ENCODE results near the gene TSPAN17.

Gene TSPAN17

GRCh38 chr5:176608142-176608705, 39.1 kb upstream of the TSPAN17 start:
- H2AFZ ChIP-seq (ENCODE audit: low read length): no peak overlapping the region
- H3K79me2 ChIP-seq (ENCODE audit: insufficient read depth, low read length): no peaks in the 10 kb centered on the region
- H3K27me3 ChIP-seq (ENCODE audit: insufficient read depth, low read length): no peaks in the 10 kb centered on the region
- H3K9ac ChIP-seq (ENCODE audit: low read length): no peak overlapping the region
- no peaks in the 10 kb centered on the region for H3K4me1 ChIP-seq (ENCODE audit: insufficient read depth, low read length, severe bottlenecking)
- TF ChIP-seq EZH2 (IDR thresholded peaks at IDR 0.05; ENCODE audit: borderline replicate concordance, low read length): no peak
- TF ChIP-seq CTCF (IDR thresholded peaks at IDR 0.05; ENCODE audit: low read length): no peak
- H3K9me3 ChIP-seq (ENCODE audit: low read length): no peaks in the 10 kb centered on the region
- H3K27ac ChIP-seq (ENCODE audit: low read depth, low read length, poor library complexity, severe bottlenecking): no peak overlapping the region
- no peak overlapping the region for H3K4me3 ChIP-seq (ENCODE audit: low read depth, low read length, poor library complexity, severe bottlenecking)
- no peaks in the 10 kb centered on the region for H3K36me3 ChIP-seq (ENCODE audit: insufficient read depth, low read length)
- H3K4me2 ChIP-seq (ENCODE audit: low read length): no peak overlapping the region
- H3F3A ChIP-seq (ENCODE audit: insufficient read depth, low read length): no peaks in the 10 kb centered on the region
- no peaks in the 10 kb centered on the region for H3K9me2 ChIP-seq (ENCODE audit: low read depth, low read length)
- H4K20me1 ChIP-seq (ENCODE audit: insufficient read depth, low read length): no peaks in the 10 kb centered on the region

- Histone ChIP-seq H3K27me3 (ENCODE audit: insufficient read depth, low read length) (no peaks in the 10 kb centered on the region), H3K36me3 (ENCODE audit: insufficient read depth, low read length) (no peaks in the 10 kb centered on the region), H3K9ac (ENCODE audit: low read length) (peak overlapping the region; percentile 71; the same call in 1 of the 2 replicates), H3K27ac (ENCODE audit: low read depth, low read length, poor library complexity, severe bottlenecking) (no peak overlapping the region), H3K4me3 (ENCODE audit: low read depth, low read length, poor library complexity, severe bottlenecking) (peak overlapping the region; percentile 86), H2AFZ (ENCODE audit: low read length) (no peak overlapping the region), H3K4me1 (ENCODE audit: insufficient read depth, low read length, severe bottlenecking) (no peaks in the 10 kb centered on the region), H3K9me2 (ENCODE audit: low read depth, low read length) (no peaks in the 10 kb centered on the region), H4K20me1 (ENCODE audit: insufficient read depth, low read length) (no peaks in the 10 kb centered on the region), H3K79me2 (ENCODE audit: insufficient read depth, low read length) (no peaks in the 10 kb centered on the region), H3K4me2 (ENCODE audit: low read length) (peak overlapping the region; percentile 78), H3F3A (ENCODE audit: insufficient read depth, low read length) (no peaks in the 10 kb centered on the region), H3K9me3 (ENCODE audit: low read length) (no peaks in the 10 kb centered on the region)
- TF ChIP-seq EZH2 (IDR thresholded peaks at IDR 0.05; ENCODE audit: borderline replicate concordance, low read length) (no peak), CTCF (IDR thresholded peaks at IDR 0.05; ENCODE audit: low read length) (no peak)
These were observed 38.2 kb upstream of the TSPAN17 start for GRCh38 chr5:176608937-176609723.

DNA sequence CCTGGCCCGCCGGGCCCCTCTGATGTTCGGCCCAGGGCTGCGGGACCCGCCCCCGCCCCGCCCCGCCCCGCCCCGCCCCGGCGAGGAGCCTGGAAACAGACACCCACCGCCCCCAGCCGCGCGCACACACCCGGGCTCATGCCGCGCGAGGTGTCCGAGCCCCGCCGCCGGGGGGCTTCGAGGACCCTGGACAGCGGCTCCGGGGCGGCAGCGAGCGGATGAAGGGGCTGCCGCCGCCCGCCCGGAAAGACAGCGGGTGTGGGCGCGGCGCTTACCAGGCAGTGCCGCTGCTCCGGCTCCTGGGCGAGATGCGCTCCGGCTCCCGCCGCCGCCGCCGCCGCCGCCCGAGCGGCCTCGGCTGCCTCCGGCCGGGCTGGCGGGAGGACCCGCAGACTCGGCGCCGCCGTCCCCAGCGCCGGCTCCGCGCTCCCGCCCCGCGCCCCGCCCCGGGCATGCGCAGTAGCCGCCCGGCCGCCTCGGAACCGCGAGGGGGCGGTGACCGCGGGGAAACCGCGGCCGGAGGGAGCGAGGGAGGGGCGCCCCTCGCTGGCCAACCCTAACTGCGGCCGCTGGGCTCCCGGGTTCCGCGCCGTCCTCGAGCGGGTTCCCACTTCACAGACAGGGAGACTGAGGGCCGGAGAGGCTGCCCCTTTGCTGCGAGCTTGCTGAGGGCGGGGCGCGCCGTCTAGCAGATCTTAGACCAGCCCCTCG, 37.4 kb upstream of the TSPAN17 start, which contains the start of gene GPRIN1:
Gene GPRIN1 (minus strand): TSS at position 433 of the 711 bp plus-strand sequence. CDS start 10,322 bp downstream, outside the sequence.
- Histone ChIP-seq H4K20me1 (ENCODE audit: insufficient read depth, low read length) (no peaks in the 10 kb centered on the region), H3K9me2 (ENCODE audit: low read depth, low read length) (no peaks in the 10 kb centered on the region), H3K4me1 (ENCODE audit: insufficient read depth, low read length, severe bottlenecking) (no peaks in the 10 kb centered on the region), H2AFZ (ENCODE audit: low read length) (no peak within 1 kb of the TSS), H3K36me3 (ENCODE audit: insufficient read depth, low read length) (no peaks in the 10 kb centered on the region), H3F3A (ENCODE audit: insufficient read depth, low read length) (no peaks in the 10 kb centered on the region), H3K4me2 (ENCODE audit: low read length) (peak within 1 kb of the TSS; percentile 97), H3K27me3 (ENCODE audit: insufficient read depth, low read length) (no peaks in the 10 kb centered on the region), H3K79me2 (ENCODE audit: insufficient read depth, low read length) (no peaks in the 10 kb centered on the region), H3K27ac (ENCODE audit: low read depth, low read length, poor library complexity, severe bottlenecking) (no peak within 1 kb of the TSS), H3K4me3 (ENCODE audit: low read depth, low read length, poor library complexity, severe bottlenecking) (peak within 1 kb of the TSS; percentile 86), H3K9ac (ENCODE audit: low read length) (peak within 1 kb of the TSS; percentile 80), H3K9me3 (ENCODE audit: low read length) (no peaks in the 10 kb centered on the region)
- TF ChIP-seq EZH2 (IDR thresholded peaks at IDR 0.05; ENCODE audit: borderline replicate concordance, low read length) (no peak), CTCF (IDR thresholded peaks at IDR 0.05; ENCODE audit: low read length) (peak; percentile 33)

Data from OCI-LY1 (cell line).